ENCODE results near the gene FGF14. TPM values are rescaled to one million over a fixed set of nuclear protein-coding genes. Genes with fewer than 3 reads are reported as not detected.

FGF14 gene
- total and polyA plus RNA-seq, 7 experiments from 2014 or later, result not detected

DNA sequence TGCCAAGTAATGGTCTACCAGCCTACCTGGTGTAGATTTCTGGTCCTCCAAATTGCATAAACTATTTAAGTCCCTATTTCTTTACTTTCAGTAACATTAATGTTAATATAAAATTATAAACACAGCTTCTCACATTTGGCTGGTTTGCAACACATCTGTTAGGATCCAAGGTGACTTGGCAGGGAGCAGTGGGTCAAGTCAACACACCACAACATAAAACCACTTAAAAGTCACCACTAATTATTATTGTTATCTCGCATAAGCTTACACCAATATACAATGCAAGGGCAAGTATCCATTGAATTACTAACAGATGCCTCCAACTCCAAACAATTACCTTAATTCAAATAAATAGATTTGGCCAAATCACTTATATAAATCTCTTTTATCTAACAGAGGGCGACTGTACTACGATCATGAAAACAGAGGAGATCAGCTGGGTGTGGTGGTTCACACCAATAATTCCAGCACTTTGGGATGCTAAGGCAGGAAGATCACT, 74.7 kb downstream of the FGF14 start:
- H3K27ac Mint-ChIP-seq, result no peak overlapping the region
- Histone ChIP-seq H3K4me1 (ENCODE audit: control insufficient read depth in 2 of 2, insufficient read depth in 2 of 2, low read length in 2 of 2) (no peaks in the 10 kb centered on the region), H3K9me3 (ENCODE audit: control insufficient read depth in 2 of 3, low read length in 3 of 3) (no peaks in the 10 kb centered on the region), H3K4me3 (ENCODE audit: low read length) (no peak overlapping the region), H3K36me3 (ENCODE audit: control insufficient read depth in 2 of 3, insufficient read depth in 3 of 3, low read length in 3 of 3) (no peaks in the 10 kb centered on the region), H3K27ac (ENCODE audit: low read depth, low read length) (no peak overlapping the region), H3K27me3 (ENCODE audit: control insufficient read depth in 2 of 2, insufficient read depth in 2 of 2, low read length in 2 of 2) (no peaks in the 10 kb centered on the region)
- H3K4me3 Mint-ChIP-seq, result no peak overlapping the region
- ChIA-PET CTCF (no interaction called here), POLR2A (no interaction called here)
- intact Hi-C loops (cut with micrococcal nuclease), result no loop called here
- H3K27me3 Mint-ChIP-seq, result peaks cover 0 to 37% (median 24%) of the 10 kb centered on the region in 5 donors
- no peaks in the 10 kb centered on the region for H3K36me3 Mint-ChIP-seq
- H3K4me1 Mint-ChIP-seq, result peaks cover 0 to 4% (median 0%) of the 10 kb centered on the region in 7 donors
- no peak for ATAC-seq
- H3K9me3 Mint-ChIP-seq, result peaks cover 0 to 3% (median 0%) of the 10 kb centered on the region in 11 donors
- DNase-seq, result no peak

DNA sequence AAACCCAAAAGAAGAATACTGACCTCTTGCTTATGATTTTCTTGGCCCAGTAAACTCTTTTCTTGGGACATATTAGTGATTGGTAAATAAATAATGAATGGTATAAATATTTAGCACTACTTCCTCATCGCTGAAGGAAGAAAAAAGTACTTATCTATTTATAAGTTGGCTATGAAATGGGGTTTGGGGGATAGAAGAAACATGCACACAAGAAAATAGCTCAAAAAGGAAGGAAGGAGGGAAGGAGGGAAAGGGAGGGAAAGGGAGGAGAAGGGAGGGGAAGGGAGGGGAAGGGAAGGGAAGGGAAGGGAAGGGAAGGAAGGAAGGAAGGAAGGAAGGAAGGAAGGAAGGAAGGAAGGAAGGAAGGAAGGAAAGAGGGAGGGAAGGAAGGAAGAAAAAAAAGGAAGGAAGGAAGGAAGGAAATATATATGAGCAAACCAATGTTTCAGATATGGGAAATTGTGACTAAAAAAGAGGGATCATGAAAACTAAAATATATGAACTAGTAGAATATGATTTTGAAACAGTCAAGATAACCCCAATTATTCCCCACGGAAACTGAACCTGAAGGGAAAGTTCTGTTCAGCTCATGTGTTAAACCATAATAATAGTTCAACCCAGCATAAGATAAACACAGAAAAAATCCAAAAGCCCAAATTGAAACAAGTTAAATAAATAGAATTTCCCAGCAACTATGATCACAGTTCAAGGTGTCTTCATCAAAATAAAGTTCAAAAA, 75.3 kb downstream of the FGF14 start:
- Mint-ChIP-seq H3K27me3 (peaks cover 0 to 36% (median 24%) of the 10 kb centered on the region in 5 donors), H3K4me3 (no peak overlapping the region), H3K9me3 (peaks cover 0 to 3% (median 0%) of the 10 kb centered on the region in 11 donors), H3K36me3 (no peaks in the 10 kb centered on the region), H3K27ac (no peak overlapping the region), H3K4me1 (peaks cover 0 to 4% (median 0%) of the 10 kb centered on the region in 7 donors)
- ChIA-PET POLR2A (no interaction called here), CTCF (no interaction called here)
- intact Hi-C loops (cut with micrococcal nuclease), result no loop called here
- DNase-seq (no peak), ATAC-seq (no peak)
- H3K36me3 ChIP-seq (ENCODE audit: control insufficient read depth in 2 of 3, insufficient read depth in 3 of 3, low read length in 3 of 3), result no peaks in the 10 kb centered on the region
- H3K4me3 ChIP-seq (ENCODE audit: low read length), result no peak overlapping the region
- H3K27ac ChIP-seq (ENCODE audit: low read depth, low read length), result no peak overlapping the region
- no peaks in the 10 kb centered on the region for H3K9me3 ChIP-seq (ENCODE audit: control insufficient read depth in 2 of 3, low read length in 3 of 3)
- no peaks in the 10 kb centered on the region for H3K27me3 ChIP-seq (ENCODE audit: control insufficient read depth in 2 of 2, insufficient read depth in 2 of 2, low read length in 2 of 2)
- H3K4me1 ChIP-seq (ENCODE audit: control insufficient read depth in 2 of 2, insufficient read depth in 2 of 2, low read length in 2 of 2), result no peaks in the 10 kb centered on the region

DNA sequence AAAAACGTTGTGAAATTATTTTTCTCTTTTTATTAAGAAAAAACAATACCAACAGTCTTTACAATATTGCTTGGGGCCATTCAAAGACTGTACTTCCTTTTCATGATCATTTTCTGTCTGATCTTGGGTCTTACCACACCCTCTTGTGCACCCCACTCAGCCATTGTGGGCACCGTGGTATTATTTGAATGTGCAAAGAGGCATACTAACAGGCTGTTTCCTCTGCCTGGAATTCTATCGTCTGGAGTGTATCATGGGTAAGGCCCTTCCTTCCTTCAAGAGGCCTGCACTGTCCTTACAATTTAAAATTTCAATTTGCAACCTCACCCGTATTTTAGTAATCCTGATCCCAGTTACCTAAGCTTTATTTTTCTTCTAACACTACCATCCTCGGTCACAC, 76.5 kb downstream of the FGF14 start:
- Histone ChIP-seq H3K4me1 (ENCODE audit: control insufficient read depth in 2 of 2, insufficient read depth in 2 of 2, low read length in 2 of 2) (no peaks in the 10 kb centered on the region), H3K36me3 (ENCODE audit: control insufficient read depth in 2 of 3, insufficient read depth in 3 of 3, low read length in 3 of 3) (no peaks in the 10 kb centered on the region), H3K9me3 (ENCODE audit: control insufficient read depth in 2 of 3, low read length in 3 of 3) (no peaks in the 10 kb centered on the region), H3K27ac (ENCODE audit: low read depth, low read length) (no peak overlapping the region), H3K27me3 (ENCODE audit: control insufficient read depth in 2 of 2, insufficient read depth in 2 of 2, low read length in 2 of 2) (no peaks in the 10 kb centered on the region), H3K4me3 (ENCODE audit: low read length) (no peak overlapping the region)
- intact Hi-C loops (cut with micrococcal nuclease), result no loop called here
- POLR2A ChIA-PET, result no interaction called here
- CTCF ChIA-PET, result no interaction called here
- no peak overlapping the region for H3K4me3 Mint-ChIP-seq
- no peak for ATAC-seq
- peaks cover 0 to 3% (median 0%) of the 10 kb centered on the region in 11 donors for H3K9me3 Mint-ChIP-seq
- H3K4me1 Mint-ChIP-seq, result peaks cover 0 to 4% (median 0%) of the 10 kb centered on the region in 7 donors
- DNase-seq, result no peak
- no peaks in the 10 kb centered on the region for H3K36me3 Mint-ChIP-seq
- H3K27me3 Mint-ChIP-seq, result peaks cover 0 to 31% (median 15%) of the 10 kb centered on the region in 5 donors
- no peak overlapping the region for H3K27ac Mint-ChIP-seq

DNA sequence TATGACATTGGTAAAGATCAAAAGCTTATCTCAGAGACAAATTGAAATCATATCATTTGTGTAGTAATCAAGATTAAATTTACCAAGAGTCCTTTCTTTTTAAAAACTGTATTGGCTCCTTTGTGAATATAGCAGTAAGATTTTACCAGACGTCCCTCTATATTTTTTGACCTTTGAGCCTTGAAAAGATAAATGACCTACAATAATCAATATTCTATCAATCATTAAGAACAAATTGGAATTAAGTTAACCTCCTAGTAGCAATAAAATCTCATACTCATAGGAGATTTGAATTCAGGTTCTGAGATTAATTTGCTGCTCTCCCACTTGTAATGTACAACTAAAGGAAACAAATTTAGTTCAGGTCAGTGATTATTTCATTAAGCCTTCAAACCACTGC, 78.3 kb downstream of the FGF14 start:
- Histone ChIP-seq H3K27ac (ENCODE audit: low read depth, low read length) (no peak overlapping the region), H3K27me3 (ENCODE audit: control insufficient read depth in 2 of 2, insufficient read depth in 2 of 2, low read length in 2 of 2) (no peaks in the 10 kb centered on the region), H3K36me3 (ENCODE audit: control insufficient read depth in 2 of 3, insufficient read depth in 3 of 3, low read length in 3 of 3) (no peaks in the 10 kb centered on the region), H3K4me3 (ENCODE audit: low read length) (no peak overlapping the region), H3K4me1 (ENCODE audit: control insufficient read depth in 2 of 2, insufficient read depth in 2 of 2, low read length in 2 of 2) (no peaks in the 10 kb centered on the region), H3K9me3 (ENCODE audit: control insufficient read depth in 2 of 3, low read length in 3 of 3) (no peaks in the 10 kb centered on the region)
- ATAC-seq (no peak), DNase-seq (no peak)
- Mint-ChIP-seq H3K27me3 (peaks cover 0 to 29% (median 7%) of the 10 kb centered on the region in 5 donors), H3K27ac (no peak overlapping the region), H3K4me3 (no peak overlapping the region), H3K36me3 (no peaks in the 10 kb centered on the region), H3K9me3 (no peaks in the 10 kb centered on the region), H3K4me1 (peaks cover 0 to 4% (median 0%) of the 10 kb centered on the region in 7 donors)
- ChIA-PET CTCF (interaction anchor here (0.6 kb wide), 1 partner anchor 1718 kb away, joined by 5 read pairs; no protein-coding TSS in a partner anchor), POLR2A (no interaction called here)
- intact Hi-C loops (cut with micrococcal nuclease), result no loop called here

DNA sequence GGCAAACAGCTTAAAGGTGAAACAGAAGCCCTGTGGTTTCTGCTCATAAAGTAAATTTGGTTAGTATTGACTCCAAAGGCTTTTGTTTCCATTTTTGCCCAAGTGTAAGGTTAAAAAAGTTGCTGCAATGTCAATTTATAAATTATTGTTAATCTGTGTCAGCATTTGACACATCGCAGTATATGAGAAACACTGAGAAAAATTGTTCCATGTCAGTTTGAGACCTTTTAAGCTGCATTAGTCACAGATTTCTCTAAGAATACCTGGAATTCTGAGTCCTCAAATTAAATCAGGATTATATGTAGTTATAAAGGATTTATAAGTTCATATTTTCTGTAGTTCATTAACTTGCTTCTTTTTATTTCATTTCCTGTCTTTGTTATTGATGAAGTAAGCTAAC, 78.8 kb downstream of the FGF14 start:
- peaks cover 0 to 4% (median 0%) of the 10 kb centered on the region in 7 donors for H3K4me1 Mint-ChIP-seq

DNA sequence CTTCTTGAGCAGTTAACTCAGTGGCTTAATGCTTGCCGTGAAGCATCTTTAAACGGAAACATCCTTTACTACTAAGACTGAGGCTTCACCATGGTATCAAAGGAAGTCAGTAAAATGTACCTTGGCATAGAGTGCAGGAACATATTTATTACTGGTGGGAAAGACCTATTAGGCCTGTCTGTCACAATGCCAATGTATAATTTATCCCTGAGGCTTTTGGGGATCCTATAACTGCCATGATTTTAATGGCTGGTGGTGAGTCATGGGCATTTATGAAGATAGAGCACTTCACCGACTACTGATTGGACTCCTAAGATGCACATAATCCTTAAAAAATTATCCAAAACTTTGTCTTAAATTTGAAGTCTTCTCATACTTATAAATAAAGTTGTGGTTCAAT, 79.6 kb downstream of the FGF14 start:
- DNase-seq (no peak), ATAC-seq (no peak)
- no peak overlapping the region for H3K4me3 Mint-ChIP-seq
- intact Hi-C loops (cut with micrococcal nuclease), result no loop called here
- no peaks in the 10 kb centered on the region for H3K36me3 Mint-ChIP-seq
- H3K9me3 ChIP-seq (ENCODE audit: control insufficient read depth in 2 of 3, low read length in 3 of 3), result no peaks in the 10 kb centered on the region
- ChIA-PET POLR2A (no interaction called here), CTCF (no interaction called here)
- no peak overlapping the region for H3K27ac Mint-ChIP-seq
- peaks cover 0 to 26% (median 4%) of the 10 kb centered on the region in 5 donors for H3K27me3 Mint-ChIP-seq
- H3K27ac ChIP-seq (ENCODE audit: low read depth, low read length), result no peak overlapping the region
- no peaks in the 10 kb centered on the region for H3K27me3 ChIP-seq (ENCODE audit: control insufficient read depth in 2 of 2, insufficient read depth in 2 of 2, low read length in 2 of 2)
- no peak overlapping the region for H3K4me3 ChIP-seq (ENCODE audit: low read length)
- H3K4me1 ChIP-seq (ENCODE audit: control insufficient read depth in 2 of 2, insufficient read depth in 2 of 2, low read length in 2 of 2), result no peaks in the 10 kb centered on the region
- no peaks in the 10 kb centered on the region for H3K9me3 Mint-ChIP-seq
- no peaks in the 10 kb centered on the region for H3K36me3 ChIP-seq (ENCODE audit: control insufficient read depth in 2 of 3, insufficient read depth in 3 of 3, low read length in 3 of 3)
- peaks cover 0 to 4% (median 0%) of the 10 kb centered on the region in 7 donors for H3K4me1 Mint-ChIP-seq

More for the DNA sequence above, 78.8 kb downstream of the FGF14 start:
- no peaks in the 10 kb centered on the region for H3K27me3 ChIP-seq (ENCODE audit: control insufficient read depth in 2 of 2, insufficient read depth in 2 of 2, low read length in 2 of 2)
- H3K27ac ChIP-seq (ENCODE audit: low read depth, low read length), result no peak overlapping the region
- H3K9me3 ChIP-seq (ENCODE audit: control insufficient read depth in 2 of 3, low read length in 3 of 3), result no peaks in the 10 kb centered on the region
- no peaks in the 10 kb centered on the region for H3K9me3 Mint-ChIP-seq
- intact Hi-C loops (cut with micrococcal nuclease), result no loop called here
- H3K4me1 ChIP-seq (ENCODE audit: control insufficient read depth in 2 of 2, insufficient read depth in 2 of 2, low read length in 2 of 2), result no peaks in the 10 kb centered on the region
- H3K4me3 ChIP-seq (ENCODE audit: low read length), result no peak overlapping the region
- H3K4me3 Mint-ChIP-seq, result no peak overlapping the region
- POLR2A ChIA-PET, result no interaction called here
- ATAC-seq, result no peak
- CTCF ChIA-PET, result interaction anchor here (0.6 kb wide), 1 partner anchor 1717 kb away, joined by 5 read pairs; no protein-coding TSS in a partner anchor
- H3K27ac Mint-ChIP-seq, result no peak overlapping the region
- no peaks in the 10 kb centered on the region for H3K36me3 Mint-ChIP-seq
- no peaks in the 10 kb centered on the region for H3K36me3 ChIP-seq (ENCODE audit: control insufficient read depth in 2 of 3, insufficient read depth in 3 of 3, low read length in 3 of 3)
- peaks cover 0 to 29% (median 7%) of the 10 kb centered on the region in 5 donors for H3K27me3 Mint-ChIP-seq
- DNase-seq, result no peak

DNA sequence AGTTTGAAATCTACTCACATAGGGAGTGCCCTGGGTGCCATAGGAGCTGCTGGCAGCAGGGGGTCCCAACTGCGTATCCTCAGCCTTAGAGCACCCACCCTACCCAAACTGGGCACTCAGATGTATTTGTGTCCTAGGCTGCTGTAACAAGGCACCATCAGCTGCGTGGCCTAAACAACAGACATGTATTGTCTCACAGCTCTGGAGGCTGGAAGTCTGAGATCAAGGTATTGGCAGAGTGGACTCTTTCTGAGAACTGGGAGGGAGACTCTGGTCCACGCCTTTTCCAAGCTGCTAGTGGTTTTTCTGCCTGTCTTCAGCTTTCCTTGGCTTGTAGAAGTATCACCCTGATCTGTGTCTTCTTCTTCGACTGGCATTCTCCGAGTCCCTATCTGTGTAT, 83.6 kb downstream of the FGF14 start:
- peaks cover 0 to under 1% (median 0%) of the 10 kb centered on the region in 7 donors for H3K4me1 Mint-ChIP-seq
- no peaks in the 10 kb centered on the region for H3K36me3 Mint-ChIP-seq
- ATAC-seq (no peak), DNase-seq (no peak)
- POLR2A ChIA-PET, result no interaction called here
- no peak overlapping the region for H3K27ac ChIP-seq (ENCODE audit: low read depth, low read length)
- no peaks in the 10 kb centered on the region for H3K27me3 ChIP-seq (ENCODE audit: control insufficient read depth in 2 of 2, insufficient read depth in 2 of 2, low read length in 2 of 2)
- H3K36me3 ChIP-seq (ENCODE audit: control insufficient read depth in 2 of 3, insufficient read depth in 3 of 3, low read length in 3 of 3), result no peaks in the 10 kb centered on the region
- H3K9me3 Mint-ChIP-seq, result no peaks in the 10 kb centered on the region
- H3K27me3 Mint-ChIP-seq, result peaks cover 0 to 14% (median 5%) of the 10 kb centered on the region in 5 donors
- H3K4me3 ChIP-seq (ENCODE audit: low read length), result no peak overlapping the region
- no peak overlapping the region for H3K4me3 Mint-ChIP-seq
- no peaks in the 10 kb centered on the region for H3K9me3 ChIP-seq (ENCODE audit: control insufficient read depth in 2 of 3, low read length in 3 of 3)
- H3K4me1 ChIP-seq (ENCODE audit: control insufficient read depth in 2 of 2, insufficient read depth in 2 of 2, low read length in 2 of 2), result no peaks in the 10 kb centered on the region
- H3K27ac Mint-ChIP-seq, result no peak overlapping the region
- intact Hi-C loops (cut with micrococcal nuclease), result no loop called here
- CTCF ChIA-PET, result no interaction called here
